ENCODE measurements around the gene CELF3.
"Not testable (repeated sequence)": the region's sequence is repeated elsewhere in the genome, so short reads cannot be mapped to it uniquely, and the experiment has no call there.

Gene CELF3

GRCh38 chr1:151716771-151717631 is at the start of gene CELF3:
Gene CELF3 (minus strand): TSS chr1:151716803. CDS start chr1:151716020, 783 bp downstream.
- no peaks in the 10 kb centered on the region for H3K9me3 Mint-ChIP-seq
- H3K4me3 Mint-ChIP-seq: peak within 1 kb of the TSS; percentile 18
- peaks cover 19% of the 10 kb centered on the region for H3K4me1 Mint-ChIP-seq (ENCODE audit: low read depth)
- H3K27me3 Mint-ChIP-seq (ENCODE audit: low read depth): peaks cover 75% of the 10 kb centered on the region
- H3K27ac Mint-ChIP-seq: no peak within 1 kb of the TSS
- H3K36me3 Mint-ChIP-seq (ENCODE audit: low read depth): no peaks in the 10 kb centered on the region

GRCh38 chr1:151763990-151764389 is 47.4 kb upstream of the CELF3 start:
- no peaks in the 10 kb centered on the region for H3K27me3 Mint-ChIP-seq (ENCODE audit: low read depth)
- no peaks in the 10 kb centered on the region for H3K9me3 Mint-ChIP-seq
- H3K4me1 Mint-ChIP-seq (ENCODE audit: low read depth): peaks cover 25% of the 10 kb centered on the region
- H3K36me3 Mint-ChIP-seq (ENCODE audit: low read depth): peaks cover 27% of the 10 kb centered on the region
- peak overlapping the region; percentile 85 for H3K4me3 Mint-ChIP-seq
- peak overlapping the region; percentile 87 for H3K27ac Mint-ChIP-seq

- H3K4me1 Mint-ChIP-seq (ENCODE audit: low read depth): peaks cover 22% of the 10 kb centered on the region
- H3K36me3 Mint-ChIP-seq (ENCODE audit: low read depth): peaks cover 28% of the 10 kb centered on the region
- H3K27ac Mint-ChIP-seq: peak within 1 kb of the TSS; percentile 87
- H3K27me3 Mint-ChIP-seq (ENCODE audit: low read depth): no peaks in the 10 kb centered on the region
- H3K4me3 Mint-ChIP-seq: peak within 1 kb of the TSS; percentile 85
- no peaks in the 10 kb centered on the region for H3K9me3 Mint-ChIP-seq
Measured at GRCh38 chr1:151762941-151763921, 46.6 kb upstream of the CELF3 start, which contains the start of gene MRPL9. Gene MRPL9 (minus strand): TSS chr1:151763496. CDS start chr1:151763479, 17 bp downstream.

- no peaks in the 10 kb centered on the region for H3K9me3 Mint-ChIP-seq
- peaks cover 32% of the 10 kb centered on the region for H3K36me3 Mint-ChIP-seq (ENCODE audit: low read depth)
- H3K4me3 Mint-ChIP-seq: no peak overlapping the region
- H3K27me3 Mint-ChIP-seq (ENCODE audit: low read depth): no peaks in the 10 kb centered on the region
- H3K27ac Mint-ChIP-seq: peak overlapping the region; percentile 20
- peaks cover 25% of the 10 kb centered on the region for H3K4me1 Mint-ChIP-seq (ENCODE audit: low read depth)
Measured at GRCh38 chr1:151760597-151761385, 44.2 kb upstream of the CELF3 start.

GRCh38 chr1:151759241-151759640 is 42.6 kb upstream of the CELF3 start:
- Mint-ChIP-seq H3K27me3 (ENCODE audit: low read depth) (no peaks in the 10 kb centered on the region), H3K27ac (no peak overlapping the region)

GRCh38 chr1:151756291-151756690 is 39.7 kb upstream of the CELF3 start:
- no peak overlapping the region for H3K27ac Mint-ChIP-seq
- no peak overlapping the region for H3K4me3 Mint-ChIP-seq
- H3K36me3 Mint-ChIP-seq (ENCODE audit: low read depth): peaks cover 23% of the 10 kb centered on the region
- peaks cover 8% of the 10 kb centered on the region for H3K4me1 Mint-ChIP-seq (ENCODE audit: low read depth)
- peaks cover 4% of the 10 kb centered on the region for H3K27me3 Mint-ChIP-seq (ENCODE audit: low read depth)
- no peaks in the 10 kb centered on the region for H3K9me3 Mint-ChIP-seq

More at GRCh38 chr1:151759241-151759640, 42.6 kb upstream of the CELF3 start:
- Mint-ChIP-seq H3K36me3 (ENCODE audit: low read depth) (peaks cover 32% of the 10 kb centered on the region), H3K4me3 (no peak overlapping the region), H3K9me3 (no peaks in the 10 kb centered on the region), H3K4me1 (ENCODE audit: low read depth) (peaks cover 19% of the 10 kb centered on the region)

GRCh38 chr1:151741516-151741915 is 24.9 kb upstream of the CELF3 start:
- Mint-ChIP-seq H3K36me3 (ENCODE audit: low read depth) (no peaks in the 10 kb centered on the region), H3K4me3 (no peak overlapping the region), H3K4me1 (ENCODE audit: low read depth) (peaks cover 3% of the 10 kb centered on the region), H3K9me3 (peaks cover 12% of the 10 kb centered on the region), H3K27me3 (ENCODE audit: low read depth) (peaks cover 22% of the 10 kb centered on the region), H3K27ac (no peak overlapping the region)

GRCh38 chr1:151739590-151740355 is 23.2 kb upstream of the CELF3 start:
- Mint-ChIP-seq H3K36me3 (ENCODE audit: low read depth) (no peaks in the 10 kb centered on the region), H3K27me3 (ENCODE audit: low read depth) (peaks cover 9% of the 10 kb centered on the region), H3K4me1 (ENCODE audit: low read depth) (peaks cover 5% of the 10 kb centered on the region), H3K9me3 (peaks cover 12% of the 10 kb centered on the region), H3K27ac (no peak overlapping the region), H3K4me3 (no peak overlapping the region)

- H3K27ac Mint-ChIP-seq: no peak overlapping the region
- peaks cover 12% of the 10 kb centered on the region for H3K9me3 Mint-ChIP-seq
- H3K4me1 Mint-ChIP-seq (ENCODE audit: low read depth): peaks cover 5% of the 10 kb centered on the region
- H3K36me3 Mint-ChIP-seq (ENCODE audit: low read depth): no peaks in the 10 kb centered on the region
- no peak overlapping the region for H3K4me3 Mint-ChIP-seq
- peaks cover 6% of the 10 kb centered on the region for H3K27me3 Mint-ChIP-seq (ENCODE audit: low read depth)
Measured at GRCh38 chr1:151737479-151737878, 20.9 kb upstream of the CELF3 start.

GRCh38 chr1:151737026-151737425 is 20.4 kb upstream of the CELF3 start:
- no peaks in the 10 kb centered on the region for H3K36me3 Mint-ChIP-seq (ENCODE audit: low read depth)
- H3K9me3 Mint-ChIP-seq: peaks cover 12% of the 10 kb centered on the region
- H3K27ac Mint-ChIP-seq: no peak overlapping the region
- H3K27me3 Mint-ChIP-seq (ENCODE audit: low read depth): peaks cover 3% of the 10 kb centered on the region
- no peak overlapping the region for H3K4me3 Mint-ChIP-seq
- H3K4me1 Mint-ChIP-seq (ENCODE audit: low read depth): peaks cover 5% of the 10 kb centered on the region

- not testable (repeated sequence) for H3K27ac Mint-ChIP-seq; H3K4me1 Mint-ChIP-seq (ENCODE audit: low read depth); H3K4me3 Mint-ChIP-seq; H3K36me3 Mint-ChIP-seq (ENCODE audit: low read depth)
- H3K9me3 Mint-ChIP-seq: peaks cover 12% of the 10 kb centered on the region
- H3K27me3 Mint-ChIP-seq (ENCODE audit: low read depth): peaks cover 13% of the 10 kb centered on the region
Measured at GRCh38 chr1:151733995-151734394, 17.4 kb upstream of the CELF3 start.

GRCh38 chr1:151733126-151733525 is 16.5 kb upstream of the CELF3 start:
- Mint-ChIP-seq H3K9me3 (peaks cover 8% of the 10 kb centered on the region), H3K4me3 (no peak overlapping the region), H3K27me3 (ENCODE audit: low read depth) (peaks cover 17% of the 10 kb centered on the region), H3K27ac (no peak overlapping the region), H3K36me3 (ENCODE audit: low read depth) (no peaks in the 10 kb centered on the region), H3K4me1 (ENCODE audit: low read depth) (peaks cover 2% of the 10 kb centered on the region)

GRCh38 chr1:151729966-151730291 is 13.3 kb upstream of the CELF3 start:
- peaks cover 1% of the 10 kb centered on the region for H3K4me1 Mint-ChIP-seq (ENCODE audit: low read depth)
- H3K4me3 Mint-ChIP-seq: no peak overlapping the region
- H3K36me3 Mint-ChIP-seq (ENCODE audit: low read depth): no peaks in the 10 kb centered on the region
- no peak overlapping the region for H3K27ac Mint-ChIP-seq
- H3K9me3 Mint-ChIP-seq: no peaks in the 10 kb centered on the region
- H3K27me3 Mint-ChIP-seq (ENCODE audit: low read depth): peaks cover 38% of the 10 kb centered on the region

All from T-helper 1 cell treated with Interleukin-12 subunit alpha and Interleukin-12 subunit beta and Interleukin-4 antibody, amounts not matched to agents 30 μg/mL and 1 μg/mL, for 36 hours (primary cell).